HL-60/S4 treated with phorbol 12-myristate 13-acetate at 8.2 ng/mL for 4 days and 3 days (cell line): ENCODE results near the gene BORCS8.
"Not testable (repeated sequence)": the region's sequence is repeated elsewhere in the genome, so short reads cannot be mapped to it uniquely, and the experiment has no call there.

ENCODE experiments used
- in situ Hi-C: fragments of 300-500 bp; cut with MboI; formaldehyde crosslinking; loops from 2 replicates; pipeline ENCODE4 v1.15.0; 2022; ENCODE audit warnings: low sequenced_read_pairs

BORCS8 gene

GRCh38 chr19:19192078-19192882 is at the start of gene BORCS8, which contains the start of gene RFXANK:
BORCS8 (minus strand) TSS chr19:19192152; CDS start chr19:19192117, 35 bp downstream.
RFXANK (plus strand) TSS chr19:19192258; CDS start chr19:19193947, 1,689 bp downstream.
- in situ Hi-C loops = no loop called here

- in situ Hi-C loops = no loop called here
Measured at GRCh38 chr19:19240476-19240875, 48.5 kb upstream of the BORCS8 start.

GRCh38 chr19:19239675-19240074 is 47.7 kb upstream of the BORCS8 start:
- in situ Hi-C loops = no loop called here

- in situ Hi-C loops = no loop called here
Measured at GRCh38 chr19:19238126-19238894, 46.4 kb upstream of the BORCS8 start.

GRCh38 chr19:19236173-19236572 is 44.2 kb upstream of the BORCS8 start:
- in situ Hi-C loops = no loop called here

GRCh38 chr19:19234220-19234816 is 42.4 kb upstream of the BORCS8 start:
- in situ Hi-C loops = no loop called here

GRCh38 chr19:19232261-19232721 is 40.3 kb upstream of the BORCS8 start:
- in situ Hi-C loops = no loop called here

GRCh38 chr19:19230999-19231398 is 39.0 kb upstream of the BORCS8 start:
- in situ Hi-C loops = no loop called here

- in situ Hi-C loops = no loop called here
Measured at GRCh38 chr19:19229701-19230100, 37.7 kb upstream of the BORCS8 start.

- in situ Hi-C loops = no loop called here
Measured at GRCh38 chr19:19227217-19227616, 35.3 kb upstream of the BORCS8 start.

- in situ Hi-C loops = no loop called here
Measured at GRCh38 chr19:19226663-19227062, 34.7 kb upstream of the BORCS8 start.

- in situ Hi-C loops = no loop called here
Measured at GRCh38 chr19:19226204-19226603, 34.3 kb upstream of the BORCS8 start.

GRCh38 chr19:19224852-19225494 is 33.0 kb upstream of the BORCS8 start:
- in situ Hi-C loops = no loop called here

- in situ Hi-C loops = no loop called here
Measured at GRCh38 chr19:19224150-19224851, 32.3 kb upstream of the BORCS8 start.

GRCh38 chr19:19223636-19224035 is 31.7 kb upstream of the BORCS8 start:
- in situ Hi-C loops = no loop called here

GRCh38 chr19:19223060-19223459 is 31.1 kb upstream of the BORCS8 start:
- in situ Hi-C loops = no loop called here

GRCh38 chr19:19221000-19221399 is 29.0 kb upstream of the BORCS8 start:
- in situ Hi-C loops = not testable (repeated sequence)

- in situ Hi-C loops = no loop called here
Measured at GRCh38 chr19:19218911-19219310, 27.0 kb upstream of the BORCS8 start.

- in situ Hi-C loops = no loop called here
Measured at GRCh38 chr19:19217099-19217498, 25.1 kb upstream of the BORCS8 start.

- in situ Hi-C loops = no loop called here
Measured at GRCh38 chr19:19215792-19216191, 23.8 kb upstream of the BORCS8 start.
